Mesothelial cell of epicardium (in vitro differentiated cells): Measurements from ENCODE around the gene SFMBT1. TPM values are rescaled to one million over a fixed set of nuclear protein-coding genes. Genes with fewer than 3 reads are reported as not detected.
"Not testable (repeated sequence)": the region's sequence is repeated elsewhere in the genome, so short reads cannot be mapped to it uniquely, and the experiment has no call there.

ENCODE experiments used
- DNase-seq, 2 experiments: peaks; one replicate each; pipeline ENCODE4 v3.0.0; 2021; ENCODE audit warnings: low spot score in 2 of 2; ENCODE audit not compliant: unreplicated experiment in 2 of 2
- H3K27ac Mint-ChIP-seq: 2 replicates; pipeline ENCODE4 v1.8.0; 2021; ENCODE audit warnings: mixed read lengths
- H3K27me3 Mint-ChIP-seq: 2 replicates; pipeline ENCODE4 v1.8.0; 2021; ENCODE audit warnings: low read depth, mixed read lengths
- H3K36me3 Mint-ChIP-seq: 2 replicates; pipeline ENCODE4 v1.8.0; 2021; ENCODE audit warnings: mixed read lengths
- H3K4me1 Mint-ChIP-seq: 2 replicates; pipeline ENCODE4 v1.8.0; 2021; ENCODE audit warnings: mixed read lengths
- H3K4me3 Mint-ChIP-seq: 2 replicates; pipeline ENCODE4 v1.8.0; 2021; ENCODE audit warnings: mild to moderate bottlenecking, moderate library complexity, mixed read lengths
- H3K9me3 Mint-ChIP-seq: 2 replicates; pipeline ENCODE4 v1.8.0; 2021; ENCODE audit warnings: mixed read lengths
- total RNA-seq: library from RNA; stranded (reverse); gene quantifications from 3 replicates; pipeline ENCODE4 v1.2.1, GENCODE V29; 2021
- TF ChIP-seq, protein P1 (sequence below): fragments of 200-600 bp; sonication (generic); IDR thresholded peaks from one replicate; pipeline ENCODE4 v1.5.0; 2021; ENCODE audit warnings: antibody characterized with exemption; ENCODE audit not compliant: unreplicated experiment

Gene SFMBT1
- total RNA-seq, 1 donor from 2014 or later, result 4.4 TPM

DNA sequence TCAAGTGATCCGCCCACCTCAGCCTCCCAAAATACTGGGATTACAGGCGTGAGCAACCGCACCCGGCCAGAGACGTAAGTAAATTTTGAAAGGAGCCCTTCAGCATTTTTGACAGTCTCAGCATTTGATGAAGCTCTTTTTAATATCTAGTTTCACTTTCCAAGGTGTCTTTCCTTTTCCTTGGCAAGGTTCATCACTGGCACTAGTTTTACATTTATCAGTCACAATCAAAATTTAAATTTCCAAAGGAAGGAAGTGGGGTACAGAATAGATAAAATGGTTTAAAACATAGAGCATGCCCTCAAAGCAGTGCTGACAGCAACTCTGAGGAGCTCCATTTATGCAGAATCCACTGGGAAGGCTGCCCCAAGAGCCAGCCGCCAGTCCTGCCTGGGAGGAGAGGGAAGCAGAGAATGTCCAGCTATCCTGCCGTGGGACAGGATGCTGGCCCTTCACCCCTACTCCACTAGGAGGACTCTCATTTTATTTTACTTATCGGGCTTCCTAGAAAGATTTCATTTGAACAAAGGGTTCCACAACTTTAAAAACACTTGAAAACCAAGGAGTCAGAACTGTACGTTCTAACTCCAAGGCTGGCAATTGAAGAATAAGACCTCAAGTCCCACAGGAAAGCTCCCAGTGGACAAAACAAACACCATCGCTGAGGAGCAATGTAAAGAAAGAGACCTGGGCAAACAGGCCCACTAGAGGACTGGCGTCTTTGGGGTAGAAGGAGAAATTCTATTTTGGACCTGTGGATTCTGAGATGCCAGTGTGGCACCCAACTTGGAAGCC lies 9.9 kb downstream of the SFMBT1 start:
- Mint-ChIP-seq H3K36me3 (no peaks in the 10 kb centered on the region), H3K27ac (no peak overlapping the region), H3K27me3 (peaks cover 2% of the 10 kb centered on the region), H3K4me1 (no peaks in the 10 kb centered on the region), H3K9me3 (no peaks in the 10 kb centered on the region), H3K4me3 (no peak overlapping the region)
- TF ChIP-seq, protein P1, sequence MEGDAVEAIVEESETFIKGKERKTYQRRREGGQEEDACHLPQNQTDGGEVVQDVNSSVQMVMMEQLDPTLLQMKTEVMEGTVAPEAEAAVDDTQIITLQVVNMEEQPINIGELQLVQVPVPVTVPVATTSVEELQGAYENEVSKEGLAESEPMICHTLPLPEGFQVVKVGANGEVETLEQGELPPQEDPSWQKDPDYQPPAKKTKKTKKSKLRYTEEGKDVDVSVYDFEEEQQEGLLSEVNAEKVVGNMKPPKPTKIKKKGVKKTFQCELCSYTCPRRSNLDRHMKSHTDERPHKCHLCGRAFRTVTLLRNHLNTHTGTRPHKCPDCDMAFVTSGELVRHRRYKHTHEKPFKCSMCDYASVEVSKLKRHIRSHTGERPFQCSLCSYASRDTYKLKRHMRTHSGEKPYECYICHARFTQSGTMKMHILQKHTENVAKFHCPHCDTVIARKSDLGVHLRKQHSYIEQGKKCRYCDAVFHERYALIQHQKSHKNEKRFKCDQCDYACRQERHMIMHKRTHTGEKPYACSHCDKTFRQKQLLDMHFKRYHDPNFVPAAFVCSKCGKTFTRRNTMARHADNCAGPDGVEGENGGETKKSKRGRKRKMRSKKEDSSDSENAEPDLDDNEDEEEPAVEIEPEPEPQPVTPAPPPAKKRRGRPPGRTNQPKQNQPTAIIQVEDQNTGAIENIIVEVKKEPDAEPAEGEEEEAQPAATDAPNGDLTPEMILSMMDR, result no peak
- no peak for DNase-seq

DNA sequence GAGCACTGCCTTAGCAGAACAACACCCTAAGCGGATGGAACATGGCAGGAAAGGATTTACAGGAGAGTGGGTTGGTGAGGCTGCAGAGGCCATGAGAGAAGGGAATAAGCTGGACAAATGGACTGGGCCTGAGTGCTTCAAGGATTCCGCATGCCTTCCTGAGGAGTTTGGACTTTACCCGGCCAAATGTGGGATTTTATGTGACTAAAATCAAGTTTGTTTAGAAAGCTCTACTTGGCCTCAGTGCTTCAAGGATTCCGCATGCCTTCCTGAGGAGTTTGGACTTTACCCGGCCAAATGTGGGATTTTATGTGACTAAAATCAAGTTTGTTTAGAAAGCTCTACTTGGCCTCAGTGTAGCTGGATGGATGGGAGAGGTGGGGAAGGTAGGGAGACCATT lies 10.9 kb downstream of the SFMBT1 start:
- H3K4me1 Mint-ChIP-seq, H3K36me3 Mint-ChIP-seq, H3K9me3 Mint-ChIP-seq, DNase-seq, H3K4me3 Mint-ChIP-seq, H3K27ac Mint-ChIP-seq, H3K27me3 Mint-ChIP-seq: not testable (repeated sequence)

DNA sequence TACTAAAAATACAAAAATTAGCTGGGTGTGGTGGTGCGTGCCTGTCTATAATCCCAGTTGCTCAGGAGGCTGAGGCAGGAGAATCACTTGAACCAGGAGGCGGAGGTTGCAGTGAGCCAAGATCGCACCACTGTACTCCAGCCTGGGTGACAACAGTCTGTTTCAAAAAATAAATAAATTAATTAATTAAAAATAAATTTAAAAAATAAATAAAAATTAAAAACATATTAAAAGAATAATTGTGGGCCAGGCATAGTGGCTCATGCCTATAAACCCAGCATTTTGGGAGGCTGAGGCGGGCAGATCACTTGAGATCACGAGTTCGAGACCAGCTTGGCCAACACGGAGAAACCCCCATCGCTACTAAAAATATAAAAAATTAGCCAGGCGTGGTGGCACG lies 11.5 kb downstream of the SFMBT1 start:
- H3K4me1 Mint-ChIP-seq, H3K9me3 Mint-ChIP-seq, H3K27ac Mint-ChIP-seq, DNase-seq, H3K4me3 Mint-ChIP-seq, H3K27me3 Mint-ChIP-seq, H3K36me3 Mint-ChIP-seq: not testable (repeated sequence)

DNA sequence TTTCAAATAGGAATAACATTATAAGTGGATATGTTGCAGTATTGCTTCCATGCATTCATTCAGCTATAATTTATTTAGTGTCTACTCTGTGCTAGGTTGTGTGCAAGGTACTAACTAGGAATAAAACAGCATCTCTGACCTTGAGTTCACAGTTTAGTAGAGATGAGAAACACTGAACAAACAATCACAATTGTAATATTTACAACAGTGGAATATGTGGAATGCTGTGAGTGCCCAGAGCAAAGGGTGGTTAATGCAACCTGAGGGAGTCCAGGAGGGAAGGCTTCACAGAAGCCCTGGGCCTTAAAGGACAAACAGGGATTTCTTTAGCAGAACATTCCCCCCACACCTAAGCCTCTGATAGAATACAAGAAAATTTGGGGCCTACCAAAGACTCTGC lies 13.3 kb downstream of the SFMBT1 start:
- no peak overlapping the region for H3K4me3 Mint-ChIP-seq
- TF ChIP-seq, protein P1, result no peak
- H3K27ac Mint-ChIP-seq, result no peak overlapping the region
- no peaks in the 10 kb centered on the region for H3K27me3 Mint-ChIP-seq
- H3K4me1 Mint-ChIP-seq, result no peaks in the 10 kb centered on the region
- H3K9me3 Mint-ChIP-seq, result no peaks in the 10 kb centered on the region
- DNase-seq, result no peak
- no peaks in the 10 kb centered on the region for H3K36me3 Mint-ChIP-seq

DNA sequence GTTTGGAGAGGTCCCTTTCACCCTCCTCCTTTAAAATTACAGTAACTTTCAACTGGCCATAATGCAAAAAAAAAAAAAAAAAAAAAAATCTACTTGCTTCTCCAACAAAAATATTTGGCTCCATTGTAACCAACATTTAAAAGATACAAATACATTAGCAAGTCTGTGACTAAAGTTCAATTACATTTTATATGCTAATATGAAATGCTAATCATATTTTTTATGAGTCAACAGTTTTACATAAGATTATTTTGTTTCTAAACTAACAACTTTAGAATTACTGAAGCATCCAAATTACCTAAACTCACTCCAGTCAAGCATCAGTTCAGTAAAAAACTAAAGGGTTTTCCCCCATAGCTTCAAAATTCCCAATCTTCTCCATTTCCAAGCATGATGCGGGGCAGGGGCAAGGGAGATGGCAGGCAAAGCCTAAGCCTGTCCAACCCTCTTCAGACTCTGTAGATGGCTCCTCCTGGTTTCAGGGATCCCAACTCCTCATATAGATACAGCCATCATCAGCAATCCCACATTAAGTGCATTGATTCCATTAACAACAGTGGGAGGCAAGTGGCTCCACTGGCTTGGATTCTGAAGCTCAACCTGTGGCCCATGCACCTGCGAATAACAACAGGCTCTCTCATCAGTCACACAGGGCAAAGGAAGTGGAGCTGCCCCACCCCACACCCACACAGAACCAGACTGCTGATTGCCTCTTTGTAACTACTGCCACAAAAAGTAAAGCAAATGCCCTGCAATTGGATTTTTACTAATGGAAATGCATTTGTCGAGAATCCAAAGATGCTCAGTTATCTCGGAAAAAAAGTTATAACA lies 15.0 kb downstream of the SFMBT1 start:
- Mint-ChIP-seq H3K27me3 (no peaks in the 10 kb centered on the region), H3K9me3 (no peaks in the 10 kb centered on the region), H3K4me1 (no peaks in the 10 kb centered on the region), H3K27ac (no peak overlapping the region), H3K36me3 (no peaks in the 10 kb centered on the region), H3K4me3 (no peak overlapping the region)
- DNase-seq, result no peak
- TF ChIP-seq, protein P1, result no peak

DNA sequence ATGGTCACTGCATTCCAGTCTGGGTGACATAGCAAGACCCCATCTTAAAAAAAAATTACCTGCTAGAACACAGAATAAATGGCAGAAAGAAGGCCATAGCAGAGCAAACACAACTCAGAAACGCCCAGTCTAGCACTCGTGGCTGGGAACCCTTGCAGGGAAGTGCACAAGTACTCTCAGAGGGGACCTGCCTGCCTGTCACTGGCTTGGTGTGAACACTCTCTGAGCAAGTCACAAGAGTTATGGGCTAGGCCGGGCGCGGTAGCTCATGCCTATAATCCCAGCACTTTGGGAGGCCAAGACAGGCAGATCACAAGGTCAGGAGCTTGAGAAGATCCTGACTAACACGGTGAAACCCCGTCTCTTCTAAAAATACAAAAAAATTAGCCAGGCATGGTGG lies 17.2 kb downstream of the SFMBT1 start:
- Mint-ChIP-seq H3K27me3 (no peaks in the 10 kb centered on the region), H3K4me1 (no peaks in the 10 kb centered on the region), H3K27ac (no peak overlapping the region)

More for the DNA sequence above, 17.2 kb downstream of the SFMBT1 start:
- TF ChIP-seq, protein P1, result no peak
- no peaks in the 10 kb centered on the region for H3K36me3 Mint-ChIP-seq
- H3K9me3 Mint-ChIP-seq, result no peaks in the 10 kb centered on the region
- DNase-seq, result no peak
- H3K4me3 Mint-ChIP-seq, result no peak overlapping the region
